Heart right ventricle (tissue), 16 donors: ENCODE data around the gene OGFR. TPM values are rescaled to one million over a fixed set of nuclear protein-coding genes. Genes with fewer than 3 reads are reported as not detected.

Experiments used
- ATAC-seq, 8 donors: fragments of 200-7000 bp; cut with Tn5 transposase; one replicate each; pipeline ENCODE4 v1.9.1; 2020; ENCODE audit warnings: mild to moderate bottlenecking in 8 of 8, moderate library complexity in 8 of 8, moderate number of reproducible peaks in 1 of 8
- DNase-seq, 2 donors: peaks; one replicate each; pipeline ENCODE4 v3.0.0-alpha.2; 2020
- H3K27ac ChIP-seq, 10 donors: fragments of 200-600 bp; sonication (generic) in 2 of 10; one replicate each; pipeline versions ENCODE4 v1.5.0 to v1.8.0; 2020 to 2022; ENCODE audit warnings: mild to moderate bottlenecking in 3 of 10
- H3K27me3 ChIP-seq, 7 donors: fragments of 200-600 bp; one replicate each; pipeline ENCODE4 v1.8.0; 2021 to 2022; ENCODE audit warnings: mild to moderate bottlenecking in 2 of 7
- H3K36me3 ChIP-seq, 9 donors: fragments of 200-600 bp; sonication (generic) in 1 of 9; one replicate each; pipeline versions ENCODE4 v1.5.0 to v1.8.0; 2020 to 2022; ENCODE audit warnings: mild to moderate bottlenecking in 2 of 9
- H3K4me1 ChIP-seq, 9 donors: fragments of 200-600 bp; sonication (generic) in 1 of 9; one replicate each; pipeline versions ENCODE4 v1.5.0 to v1.8.0; 2020 to 2022; ENCODE audit warnings: mild to moderate bottlenecking in 4 of 9
- H3K4me3 ChIP-seq, 10 donors: fragments of 200-600 bp; sonication (generic) in 2 of 10; one replicate each; pipeline versions ENCODE4 v1.5.0 to v1.8.0; 2020 to 2022; ENCODE audit warnings: mild to moderate bottlenecking in 7 of 10, moderate library complexity in 2 of 10
- H3K9me3 ChIP-seq, 11 donors: fragments of 200-600 bp in 10 of 11; sonication (generic) in 2 of 11; one replicate each; pipeline versions ENCODE4 v1.5.0 to v1.8.0; 2013 to 2022; ENCODE audit warnings: mild to moderate bottlenecking in 2 of 11, control low read depth in 1 of 11, moderate library complexity in 1 of 11
- WGBS, 2 donors: extraction: QIAGEN DNeasy Blood & Tissue Kit; methylation state at CpG; one replicate each; pipeline ENCODE4 v1.1.7; 2013; ENCODE audit warnings: inconsistent platforms in 1 of 2; 5-methylcytosine and 5-hydroxymethylcytosine counted together
- intact Hi-C, 10 donors: fragments of 100-400 bp; cut with DNase I; formaldehyde crosslinking; loops; one replicate each; pipeline versions ENCODE4 v1.11.1 to v1.14.2; 2022
- polyA plus RNA-seq, 2 donors: library from polyadenylated mRNA; stranded (reverse); fragments of 200-250 nt; gene quantifications; one replicate each; pipeline ENCODE4 v1.2.3, GENCODE V29; 2013
- total RNA-seq, 10 donors: library from RNA; stranded (reverse); fragmentation: NEBNext Ultra II Directional in 3 of 10; extraction: Animal tissue kit (Norgen Biotek cat#: 25700) in 3 of 10; gene quantifications; one replicate each; pipeline versions ENCODE4 v1.2.1 to v1.2.4, GENCODE V29; 2021 to 2023
- TF ChIP-seq, protein P1 (sequence below), 9 donors: fragments of 200-600 bp; sonication (generic) in 2 of 9; IDR thresholded peaks; one replicate each; pipeline versions ENCODE4 v1.5.0 to v1.8.0; 2021 to 2022; ENCODE audit warnings: antibody characterized with exemption in 9 of 9, mild to moderate bottlenecking in 5 of 9, moderate library complexity in 1 of 9
- donor health status: Arrhythmogenic right ventricular cardiomyopathy.
- donor health status: ischemic (EF 13 %, LVEDD 7.1; RV severe dilation, severe dysfunction).
- donor health status: healthy with polysubstance abuse.
- donor health status: DM: no; HTN: yes; CAD: no.
- donor health status: DM: no; HTN: no; CAD: no.
- donor health status: ischemic (EF 25% LVEDD 6.9; RV normal size, moderate dysfunction).
- donor health status: ischemic (EF 25% LVEDD 5.7; RV mildly dilated, moderate dysfunction).
- donor health status: healthy.
- donor health status: DM: yes; HTN: yes; CAD: no.
- donor health status: Ischemic cardiomyopathy.
- donor health status: ischemic (EF 35%, LVEDD 5.7; RV mildly dilated, moderate dysfunction).
- donor health status: nonischemic (EF 11% LVEDD 7.7; RV severe dilation, severe dysfunction).
- donor health status: DM: yes; HTN: yes; CAD: no.
- donor health status: PGD.
- donor health status: ischemic (EF 29% LVEDD 5.4; RV normal size, mild dysfunction).
- donor health status: nonischemic (EF 23%, LVEDD 6.1; RV moderate dilation, normal function).

Gene OGFR
- total and polyA plus RNA-seq, 12 donors = 13.0 to 37.5 (median 17.5) TPM

DNA sequence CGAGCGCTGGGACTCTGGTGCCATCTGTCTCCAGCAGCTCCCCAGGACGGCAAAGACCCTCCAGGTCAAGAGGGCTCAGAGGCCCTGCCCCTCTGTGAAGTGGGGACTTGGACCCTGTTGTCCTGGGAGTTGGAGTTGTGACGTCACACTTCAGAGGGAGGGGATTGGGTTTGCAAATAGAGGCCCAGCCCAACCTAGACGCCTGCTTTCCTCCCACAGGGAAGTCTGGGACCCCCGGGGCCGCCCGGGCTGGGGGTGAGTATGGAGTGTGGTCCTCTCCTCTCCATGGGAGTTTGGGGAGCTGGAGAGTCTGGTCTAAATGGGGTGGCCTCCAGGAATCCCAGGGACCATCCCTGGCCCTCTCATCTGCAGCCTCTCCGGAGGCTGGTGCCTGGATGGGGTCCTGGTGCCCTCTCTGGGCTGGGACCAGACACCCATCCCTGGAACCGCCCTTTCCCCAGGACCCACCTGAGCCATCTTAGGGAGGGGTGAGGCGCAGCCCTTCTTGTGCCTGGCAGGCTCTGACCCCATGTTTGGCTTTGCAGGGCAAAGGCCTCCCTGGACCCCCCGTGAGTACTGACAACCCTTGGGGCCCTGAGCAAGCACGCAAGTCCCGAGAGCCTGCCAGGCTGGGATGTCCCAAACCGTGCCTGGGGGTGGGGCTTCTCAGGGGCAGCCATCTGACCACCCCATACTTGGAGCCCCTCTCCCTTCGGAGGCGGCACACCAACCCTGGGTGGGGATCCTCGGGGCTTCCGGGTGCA, 16.5 kb downstream of the OGFR start:
- no peak overlapping the region for H3K27ac ChIP-seq
- peaks cover 17 to 52% (median 35%) of the 10 kb centered on the region in 9 donors for H3K4me1 ChIP-seq
- ATAC-seq (no peak), DNase-seq (no peak)
- intact Hi-C loops = no loop called here
- TF ChIP-seq, protein P1, sequence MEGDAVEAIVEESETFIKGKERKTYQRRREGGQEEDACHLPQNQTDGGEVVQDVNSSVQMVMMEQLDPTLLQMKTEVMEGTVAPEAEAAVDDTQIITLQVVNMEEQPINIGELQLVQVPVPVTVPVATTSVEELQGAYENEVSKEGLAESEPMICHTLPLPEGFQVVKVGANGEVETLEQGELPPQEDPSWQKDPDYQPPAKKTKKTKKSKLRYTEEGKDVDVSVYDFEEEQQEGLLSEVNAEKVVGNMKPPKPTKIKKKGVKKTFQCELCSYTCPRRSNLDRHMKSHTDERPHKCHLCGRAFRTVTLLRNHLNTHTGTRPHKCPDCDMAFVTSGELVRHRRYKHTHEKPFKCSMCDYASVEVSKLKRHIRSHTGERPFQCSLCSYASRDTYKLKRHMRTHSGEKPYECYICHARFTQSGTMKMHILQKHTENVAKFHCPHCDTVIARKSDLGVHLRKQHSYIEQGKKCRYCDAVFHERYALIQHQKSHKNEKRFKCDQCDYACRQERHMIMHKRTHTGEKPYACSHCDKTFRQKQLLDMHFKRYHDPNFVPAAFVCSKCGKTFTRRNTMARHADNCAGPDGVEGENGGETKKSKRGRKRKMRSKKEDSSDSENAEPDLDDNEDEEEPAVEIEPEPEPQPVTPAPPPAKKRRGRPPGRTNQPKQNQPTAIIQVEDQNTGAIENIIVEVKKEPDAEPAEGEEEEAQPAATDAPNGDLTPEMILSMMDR (IDR thresholded peaks at IDR 0.05) = no peak
- no peak overlapping the region for H3K4me3 ChIP-seq
- H3K36me3 ChIP-seq = no peaks in the 10 kb centered on the region
- peaks cover 13 to 32% (median 23%) of the 10 kb centered on the region in 7 donors for H3K27me3 ChIP-seq
- H3K9me3 ChIP-seq = no peaks in the 10 kb centered on the region
- WGBS, 2 donors = 92% methylated on average over 19 of the region's 19 CpGs

DNA sequence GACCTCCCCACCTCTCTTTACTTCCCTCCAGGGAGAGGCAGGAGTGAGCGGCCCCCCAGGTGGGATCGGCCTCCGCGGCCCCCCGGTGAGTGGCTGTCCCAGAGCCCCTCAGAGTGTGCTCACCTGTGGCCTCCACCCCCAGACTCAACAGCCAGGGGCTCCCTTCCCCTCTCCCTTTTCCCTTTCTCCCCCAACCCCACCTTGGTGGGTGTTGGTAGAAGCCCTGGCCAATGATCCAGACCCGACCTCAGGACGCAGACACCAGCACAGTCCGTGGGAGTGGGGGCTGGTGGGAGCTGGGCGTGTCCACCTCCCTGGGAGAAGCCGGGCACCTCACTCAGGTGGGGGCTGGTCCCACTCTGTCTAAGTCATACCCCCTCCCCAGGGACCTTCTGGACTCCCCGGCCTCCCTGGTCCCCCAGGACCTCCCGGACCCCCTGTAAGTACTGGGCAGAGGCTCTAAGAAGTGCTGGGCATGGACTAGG, 17.1 kb downstream of the OGFR start:
- Histone ChIP-seq H3K4me3 (no peak overlapping the region), H3K27me3 (peaks cover 9 to 26% (median 16%) of the 10 kb centered on the region in 7 donors), H3K9me3 (no peaks in the 10 kb centered on the region), H3K4me1 (peaks cover 12 to 46% (median 30%) of the 10 kb centered on the region in 9 donors), H3K36me3 (no peaks in the 10 kb centered on the region), H3K27ac (no peak overlapping the region)
- WGBS, 2 donors = 90 to 93% methylated on average over 12 of the region's 12 CpGs
- DNase-seq (no peak), ATAC-seq (no peak)
- TF ChIP-seq, protein P1 (IDR thresholded peaks at IDR 0.05) = no peak
- intact Hi-C loops = no loop called here

DNA sequence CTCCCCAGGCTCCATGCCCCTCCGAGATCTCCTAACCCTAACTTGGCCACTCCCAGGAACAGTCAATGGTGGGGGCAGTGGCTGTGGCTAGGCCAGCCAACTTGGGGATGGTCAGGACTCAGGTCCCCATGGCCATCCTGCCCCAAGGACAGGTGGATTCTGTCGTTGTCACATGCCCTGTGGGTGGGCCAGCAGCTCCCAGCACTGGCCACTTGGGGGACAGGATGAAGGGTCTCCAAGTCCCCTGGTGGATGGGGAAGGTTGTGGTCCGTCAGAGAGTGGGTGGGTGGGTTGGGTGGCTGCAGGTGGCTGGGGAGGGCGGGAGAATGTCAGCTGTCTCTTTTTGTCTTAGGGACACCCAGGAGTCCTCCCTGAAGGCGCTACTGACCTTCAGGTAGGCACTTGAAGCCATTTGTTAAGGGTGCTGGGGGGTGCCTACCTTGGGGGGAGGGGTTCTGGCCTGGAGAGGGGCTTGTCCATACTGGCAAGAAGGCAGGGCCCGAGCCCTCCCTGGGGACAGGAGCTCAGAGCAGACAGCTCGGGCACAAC, 17.7 kb downstream of the OGFR start:
- peaks cover 12 to 44% (median 30%) of the 10 kb centered on the region in 9 donors for H3K4me1 ChIP-seq
- DNase-seq (no peak), ATAC-seq (no peak)
- WGBS, 2 donors = 83 to 85% methylated on average over 7 of the region's 7 CpGs
- no peaks in the 10 kb centered on the region for H3K9me3 ChIP-seq
- TF ChIP-seq, protein P1 (IDR thresholded peaks at IDR 0.05) = no peak
- intact Hi-C loops = no loop called here
- no peak overlapping the region for H3K27ac ChIP-seq
- peaks cover 6 to 22% (median 11%) of the 10 kb centered on the region in 7 donors for H3K27me3 ChIP-seq
- H3K4me3 ChIP-seq = no peak overlapping the region
- no peaks in the 10 kb centered on the region for H3K36me3 ChIP-seq

DNA sequence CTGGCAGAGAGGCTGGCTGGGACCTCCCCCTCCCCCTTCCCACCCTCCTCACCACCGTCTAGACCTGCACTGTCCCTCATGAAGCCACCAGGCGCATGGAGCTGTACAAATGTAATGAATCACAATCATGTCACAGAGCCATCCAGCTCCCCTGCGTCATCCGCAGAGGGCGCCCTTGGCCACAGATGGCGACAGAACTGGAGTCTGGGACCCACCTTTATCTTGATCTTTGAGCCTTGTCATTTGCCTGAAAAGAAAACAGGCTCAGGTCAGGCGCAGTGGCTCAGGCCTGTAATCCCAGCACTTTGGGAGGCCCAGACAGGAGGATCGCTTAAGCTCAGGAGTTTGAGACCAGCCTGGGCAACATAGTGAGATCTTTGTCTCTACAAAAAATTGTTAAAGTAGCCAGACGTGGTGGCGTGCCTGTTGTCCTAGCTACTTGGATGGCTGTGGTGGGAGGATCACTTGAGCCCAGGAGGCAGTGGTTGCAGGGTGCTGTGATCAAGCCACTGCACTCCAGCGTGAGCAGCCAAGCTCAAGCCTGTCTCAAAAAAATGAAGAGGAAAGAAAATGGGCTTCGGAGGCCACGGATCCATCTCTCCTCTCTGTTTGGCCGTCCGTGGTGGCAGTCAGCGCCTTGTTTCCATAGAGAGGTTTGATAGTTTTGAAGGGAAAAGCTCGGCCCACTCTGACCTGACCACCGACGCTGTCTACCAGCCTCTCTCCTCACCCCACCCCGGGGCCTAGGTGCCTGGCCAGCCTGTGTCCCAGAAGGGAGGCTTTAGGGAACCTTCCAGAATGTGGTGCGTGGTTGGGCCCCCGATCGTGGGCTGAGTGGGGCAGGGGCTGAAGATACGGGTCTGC, 18.4 kb downstream of the OGFR start:
- TF ChIP-seq, protein P1 (IDR thresholded peaks at IDR 0.05) = peak in 1 of 9 donors; percentile 29
- Histone ChIP-seq H3K4me3 (no peak overlapping the region), H3K9me3 (no peaks in the 10 kb centered on the region), H3K27me3 (peaks cover 0 to 15% (median 4%) of the 10 kb centered on the region in 7 donors), H3K4me1 (peaks cover 12 to 37% (median 27%) of the 10 kb centered on the region in 9 donors), H3K36me3 (no peaks in the 10 kb centered on the region), H3K27ac (no peak overlapping the region)
- WGBS, 2 donors = 88 to 89% methylated on average over 24 of the region's 24 CpGs
- DNase-seq (no peak), ATAC-seq (no peak)
- intact Hi-C loops = no loop called here
